GM19372 (cell line): ENCODE measurements around the gene PARVG.
"Not testable (repeated sequence)": the region's sequence is repeated elsewhere in the genome, so short reads cannot be mapped to it uniquely, and the experiment has no call there.

Source experiments
- ATAC-seq: cut with Tn5 transposase; IDR thresholded peaks from one replicate; pipeline ENCODE4 v1.9.1; 2021; ENCODE audit warnings: mild to moderate bottlenecking, low read depth, moderate library complexity; ENCODE audit not compliant: unreplicated experiment

The PARVG gene

GRCh38 chr22:44229809-44230208 lies 49.1 kb downstream of the PARVG start:
- no peak for ATAC-seq

GRCh38 chr22:44231233-44231632 lies 50.5 kb downstream of the PARVG start:
- no peak for ATAC-seq

GRCh38 chr22:44234372-44234771 lies 53.6 kb downstream of the PARVG start:
- not testable (repeated sequence) for ATAC-seq

- ATAC-seq, result no peak
Measured at GRCh38 chr22:44237290-44237689, 56.6 kb downstream of the PARVG start.

- not testable (repeated sequence) for ATAC-seq
Measured at GRCh38 chr22:44241121-44241520, 60.4 kb downstream of the PARVG start.

GRCh38 chr22:44242946-44243724 lies 62.4 kb downstream of the PARVG start:
- no peak for ATAC-seq

GRCh38 chr22:44243761-44244160 lies 63.0 kb downstream of the PARVG start:
- ATAC-seq, result no peak

- no peak for ATAC-seq
Measured at GRCh38 chr22:44244265-44244822, 63.6 kb downstream of the PARVG start.

- no peak for ATAC-seq
Measured at GRCh38 chr22:44245438-44245837, 64.7 kb downstream of the PARVG start.

GRCh38 chr22:44245867-44246266 lies 65.1 kb downstream of the PARVG start:
- ATAC-seq, result no peak

- no peak for ATAC-seq
Measured at GRCh38 chr22:44246615-44247326, 66.0 kb downstream of the PARVG start.

- ATAC-seq, result no peak
Measured at GRCh38 chr22:44247346-44247745, 66.6 kb downstream of the PARVG start.

GRCh38 chr22:44247923-44248892 lies 67.5 kb downstream of the PARVG start:
- no peak for ATAC-seq

GRCh38 chr22:44248926-44249325 lies 68.2 kb downstream of the PARVG start:
- no peak for ATAC-seq

- no peak for ATAC-seq
Measured at GRCh38 chr22:44249376-44250147, 68.8 kb downstream of the PARVG start.

GRCh38 chr22:44254811-44255210 lies 74.1 kb downstream of the PARVG start:
- ATAC-seq, result no peak

- ATAC-seq, result no peak
Measured at GRCh38 chr22:44256085-44256484, 75.4 kb downstream of the PARVG start.

GRCh38 chr22:44256556-44257485 lies 76.1 kb downstream of the PARVG start:
- no peak for ATAC-seq
